HG03066 (cell line): ENCODE data around the gene C9orf153.

ENCODE experiments used
- ATAC-seq: cut with Tn5 transposase; IDR thresholded peaks from one replicate; pipeline ENCODE4 v1.9.1; 2021; ENCODE audit warnings: low read depth; ENCODE audit not compliant: unreplicated experiment

The C9orf153 gene

DNA sequence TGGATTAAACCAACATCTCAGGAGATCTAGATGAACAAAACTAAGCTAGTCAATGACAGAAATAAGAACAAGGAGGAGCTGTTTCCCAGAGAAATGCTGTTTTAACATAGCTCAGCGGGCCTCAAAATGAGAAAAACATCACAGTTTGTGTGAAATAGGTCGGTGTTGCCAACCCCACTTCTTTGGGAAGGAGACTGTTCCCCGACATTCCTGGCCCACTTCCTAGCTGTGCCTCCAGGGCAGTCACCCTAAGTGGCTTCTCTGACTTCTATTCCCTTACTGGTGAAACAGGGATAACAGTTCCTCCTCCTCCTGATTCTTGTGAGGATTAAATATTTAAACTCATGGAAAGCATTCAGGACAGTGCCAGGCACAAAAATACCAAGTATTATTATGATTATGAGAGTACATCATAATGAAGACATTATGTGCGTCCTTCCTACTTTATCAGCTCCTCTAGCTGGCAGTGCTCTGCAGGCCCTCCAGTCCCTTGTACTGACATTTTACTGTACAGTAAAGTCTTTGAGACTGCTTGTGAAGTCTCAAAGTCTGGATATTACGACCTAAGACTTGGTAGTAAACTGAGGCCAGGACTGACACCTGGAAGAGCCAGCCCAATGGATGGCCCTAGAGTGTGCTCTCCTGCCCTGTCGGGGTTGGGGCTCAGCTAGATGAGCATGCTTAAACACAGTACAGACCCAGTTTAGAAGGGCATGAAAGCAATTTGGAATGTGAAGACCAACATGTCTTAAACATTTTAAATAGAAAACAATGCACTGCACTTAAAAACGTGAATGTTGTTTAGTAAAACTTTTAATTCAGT is 15.6 kb upstream of the C9orf153 start:
- ATAC-seq: no peak

GRCh38 chr9:86272221-86272620 is 12.8 kb upstream of the C9orf153 start:
- no peak for ATAC-seq

DNA sequence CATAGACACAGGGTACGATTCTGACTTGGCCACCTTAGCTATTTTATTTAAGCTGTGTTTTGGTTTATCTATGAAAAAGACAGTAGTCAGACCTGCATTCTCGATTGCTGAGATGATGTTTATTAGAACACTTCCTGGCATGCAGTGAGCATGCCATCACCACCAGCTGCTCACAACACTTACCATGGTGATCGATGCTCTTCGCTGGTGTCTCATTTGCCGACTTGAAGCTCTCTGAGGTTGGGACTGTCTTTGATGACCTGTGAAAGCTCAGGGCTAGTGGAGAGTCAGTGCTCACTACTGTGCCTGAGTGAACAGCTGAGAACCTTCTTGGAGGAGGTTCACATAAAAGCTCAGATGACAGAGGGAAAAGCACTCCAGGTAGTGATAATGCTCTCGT is 4.4 kb upstream of the C9orf153 start:
- no peak for ATAC-seq

DNA sequence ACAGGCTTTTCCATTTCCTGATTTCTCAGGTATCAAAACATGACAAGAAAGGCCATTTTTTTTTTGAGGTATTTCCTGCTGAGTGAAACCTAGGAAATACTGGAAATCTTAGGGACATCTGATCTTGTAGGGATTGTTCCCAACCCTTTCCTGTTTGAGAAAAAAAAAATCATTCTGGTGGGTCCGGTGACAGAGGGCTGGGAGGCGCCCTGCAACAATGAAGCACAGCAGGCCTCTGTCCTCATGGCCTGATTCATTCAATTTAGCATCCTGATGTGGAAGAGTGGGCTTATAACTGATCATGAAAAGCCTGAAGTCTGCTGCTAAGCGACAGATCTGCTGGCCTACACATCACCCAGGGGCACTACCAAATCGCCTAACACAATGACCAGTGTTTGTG is 3.0 kb upstream of the C9orf153 start:
- ATAC-seq: no peak

DNA sequence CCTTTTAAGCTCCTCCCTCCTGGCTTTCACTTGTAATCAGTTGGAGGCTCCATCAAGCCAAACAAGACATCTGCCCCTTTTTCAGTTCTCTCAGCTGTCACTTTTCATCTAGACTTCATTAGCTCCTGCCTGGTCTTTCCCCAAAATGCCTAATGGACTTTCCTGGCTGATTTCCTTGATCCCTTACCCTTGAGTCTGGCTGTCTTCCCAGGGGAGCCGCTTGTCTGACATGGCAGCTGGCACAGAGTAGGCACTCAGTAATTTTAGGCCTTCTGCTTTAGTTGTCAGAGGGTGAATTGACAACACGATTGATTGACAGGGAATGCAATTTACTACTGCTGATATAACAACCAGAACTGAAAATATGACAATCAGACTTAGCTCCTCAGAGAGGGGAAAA is 2.1 kb downstream of the C9orf153 start:
- no peak for ATAC-seq

GRCh38 chr9:86256653-86257052 is 2.8 kb downstream of the C9orf153 start:
- ATAC-seq: no peak

- ATAC-seq: no peak
Measured at GRCh38 chr9:86253577-86253976, 5.9 kb downstream of the C9orf153 start.

DNA sequence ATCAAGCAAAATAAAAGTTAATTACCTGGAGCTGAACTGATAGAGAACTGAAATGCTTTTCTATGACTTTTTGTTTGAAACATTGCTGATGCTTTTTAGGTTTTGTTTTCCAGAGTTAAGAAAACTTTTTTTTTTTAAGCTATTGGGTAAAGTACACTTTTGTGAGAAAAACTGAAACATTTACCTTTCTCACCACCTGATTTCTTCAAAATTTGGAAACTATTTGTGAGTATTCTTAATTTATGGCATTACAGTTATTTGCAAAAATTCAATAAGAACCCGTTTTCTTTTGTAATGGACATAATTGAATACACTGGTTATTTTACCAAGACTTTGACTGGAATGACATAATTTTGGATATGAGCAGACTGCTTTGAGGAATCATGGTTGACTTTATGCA is 6.6 kb downstream of the C9orf153 start:
- ATAC-seq: no peak

GRCh38 chr9:86250123-86250522 is 9.3 kb downstream of the C9orf153 start:
- no peak for ATAC-seq

- no peak for ATAC-seq
Measured at GRCh38 chr9:86248746-86249145, 10.7 kb downstream of the C9orf153 start.

DNA sequence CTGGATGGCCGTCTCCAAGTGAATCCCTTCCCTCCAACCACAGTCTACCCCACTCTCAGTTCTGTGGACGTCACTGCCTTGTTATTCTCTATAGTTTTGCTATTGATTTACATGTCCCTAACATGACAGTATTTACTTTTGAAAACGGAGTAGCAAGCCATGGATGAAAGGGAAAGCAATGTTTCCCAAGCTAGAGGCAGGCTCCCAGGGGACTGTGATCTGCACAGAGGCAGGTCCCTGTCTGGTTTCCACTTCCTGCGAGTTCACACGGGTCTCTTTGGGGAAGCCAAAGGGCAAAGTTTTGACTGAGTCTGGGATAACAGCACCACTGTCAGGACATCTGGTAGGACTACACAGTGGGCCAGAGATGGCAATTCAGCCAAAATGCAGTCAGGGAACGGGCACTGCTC is 12.7 kb downstream of the C9orf153 start:
- ATAC-seq: peak; percentile 79

DNA sequence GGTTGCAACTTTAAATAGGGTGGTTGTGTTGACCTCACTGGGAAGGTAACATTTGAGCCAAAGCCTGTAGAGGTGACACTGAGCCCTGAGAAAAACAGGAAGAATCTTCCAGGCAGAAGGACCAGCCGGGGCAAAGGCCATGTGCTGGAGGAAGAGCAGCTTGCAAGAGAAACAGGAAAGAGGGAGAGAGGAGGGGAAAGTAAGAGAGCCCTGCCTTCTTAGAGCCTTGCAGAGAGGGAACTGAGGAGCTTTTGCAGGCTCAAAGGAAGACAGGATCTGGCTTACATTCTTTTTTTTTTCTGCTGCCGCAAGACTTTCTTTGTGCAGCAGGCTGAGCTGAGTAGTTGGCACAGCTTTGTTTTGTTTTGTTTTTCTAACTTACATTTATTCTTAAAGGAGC is 17.4 kb downstream of the C9orf153 start:
- ATAC-seq: no peak

GRCh38 chr9:86241216-86241615 is 18.2 kb downstream of the C9orf153 start:
- no peak for ATAC-seq

GRCh38 chr9:86238861-86239770 is 20.3 kb downstream of the C9orf153 start:
- no peak for ATAC-seq

- ATAC-seq: no peak
Measured at GRCh38 chr9:86230858-86231257, 28.6 kb downstream of the C9orf153 start.

DNA sequence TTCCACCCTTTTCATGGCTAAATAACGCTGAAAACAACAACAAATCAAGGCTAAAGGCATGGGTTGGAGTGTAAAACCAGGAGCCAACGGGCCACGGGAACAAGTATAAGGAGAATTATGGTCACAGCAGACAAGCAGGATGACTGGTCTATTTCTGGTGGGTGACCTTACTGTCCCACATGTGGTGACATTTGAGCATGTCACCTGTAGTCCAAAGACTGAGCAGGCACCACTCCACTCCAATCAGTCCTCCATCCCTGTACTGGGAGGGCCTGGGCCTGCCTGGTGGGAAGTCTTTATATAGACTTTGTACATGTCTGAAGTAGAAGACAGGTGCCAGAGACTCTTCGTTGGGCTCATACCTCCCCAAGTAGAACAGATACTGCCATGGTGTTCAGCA is 36.8 kb downstream of the C9orf153 start:
- no peak for ATAC-seq

- ATAC-seq: no peak
Measured at GRCh38 chr9:86219606-86220005, 39.9 kb downstream of the C9orf153 start.

- ATAC-seq: no peak
Measured at GRCh38 chr9:86217076-86217755, 42.2 kb downstream of the C9orf153 start.

DNA sequence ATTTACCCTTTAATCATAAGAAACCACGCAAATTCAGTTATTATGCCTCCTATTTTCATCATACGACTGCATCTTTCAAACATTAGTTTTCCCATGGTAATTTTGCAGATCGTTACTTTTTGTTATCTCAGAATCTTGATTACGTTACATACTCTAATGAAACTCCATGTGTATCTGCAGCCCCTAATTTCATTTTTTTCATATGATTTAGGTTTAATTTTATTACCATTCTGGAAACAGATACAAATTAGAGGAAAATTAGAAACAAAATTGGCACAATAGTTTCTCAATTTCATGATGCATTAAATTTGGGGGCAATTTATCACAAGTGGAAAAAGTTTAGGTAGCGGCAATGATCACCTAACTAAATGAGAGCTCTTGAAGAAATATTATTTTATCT is 52.3 kb downstream of the C9orf153 start:
- no peak for ATAC-seq

DNA sequence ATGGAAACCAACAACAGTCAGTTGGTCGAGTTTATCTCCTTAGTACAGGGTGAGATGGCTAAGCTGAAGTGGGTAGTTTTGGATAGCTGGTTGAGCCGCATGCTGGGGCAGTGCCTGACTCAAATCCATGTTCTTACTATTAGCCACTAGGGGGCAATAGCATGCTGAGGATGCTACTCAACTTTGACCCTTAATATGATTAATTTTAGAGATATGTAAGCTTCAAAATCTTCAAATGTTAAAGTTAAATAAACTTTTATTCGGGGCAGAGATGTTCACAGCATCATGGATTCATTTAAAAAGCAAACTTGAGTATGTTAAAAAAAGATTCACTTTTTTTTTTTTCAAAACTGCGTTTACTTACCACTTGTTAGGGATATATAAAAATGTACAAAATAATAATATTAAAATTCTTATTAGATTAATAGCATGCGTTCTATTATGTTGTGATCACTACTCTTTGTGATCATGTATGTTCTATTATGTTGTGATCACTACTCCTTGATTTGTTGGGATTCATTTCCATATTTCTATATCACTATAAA is 57.0 kb downstream of the C9orf153 start:
- ATAC-seq: no peak
